GM11168 (cell line): Measurements from ENCODE around the gene DNAI2.

Experiments used
- in situ Hi-C: fragments of 300-500 bp; cut with MboI; formaldehyde crosslinking; loops from one replicate; pipeline ENCODE4 v1.12.0; 2022; ENCODE audit warnings: low sequenced_read_pairs; ENCODE audit not compliant: unreplicated experiment

Gene DNAI2

DNA sequence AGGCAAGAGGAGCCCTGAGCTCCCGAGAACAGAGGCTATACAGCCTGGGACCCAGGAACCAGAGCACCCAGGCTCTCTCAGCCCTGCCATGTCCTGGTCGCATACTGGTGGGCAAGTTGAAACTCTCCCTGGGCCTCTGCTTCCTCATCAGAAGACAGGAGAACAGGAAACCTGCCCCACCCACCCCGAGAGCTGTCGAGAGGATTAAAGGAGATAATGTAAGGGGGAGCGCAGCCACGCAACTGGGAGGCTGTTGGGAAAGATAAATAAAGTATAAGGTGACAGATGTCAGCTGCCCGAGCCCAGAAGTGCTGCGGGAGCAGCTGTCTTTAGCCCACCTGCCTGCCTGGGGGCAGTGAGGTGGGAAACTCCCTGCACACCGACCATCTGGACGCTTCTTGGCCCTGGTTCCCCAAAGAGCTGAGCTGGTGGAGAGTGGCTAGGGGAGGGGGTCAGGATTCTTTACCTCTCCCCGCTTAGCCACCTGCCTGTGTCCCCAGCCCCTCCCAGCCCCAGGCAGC, 58.8 kb downstream of the DNAI2 start:
- in situ Hi-C loops = no loop called here

DNA sequence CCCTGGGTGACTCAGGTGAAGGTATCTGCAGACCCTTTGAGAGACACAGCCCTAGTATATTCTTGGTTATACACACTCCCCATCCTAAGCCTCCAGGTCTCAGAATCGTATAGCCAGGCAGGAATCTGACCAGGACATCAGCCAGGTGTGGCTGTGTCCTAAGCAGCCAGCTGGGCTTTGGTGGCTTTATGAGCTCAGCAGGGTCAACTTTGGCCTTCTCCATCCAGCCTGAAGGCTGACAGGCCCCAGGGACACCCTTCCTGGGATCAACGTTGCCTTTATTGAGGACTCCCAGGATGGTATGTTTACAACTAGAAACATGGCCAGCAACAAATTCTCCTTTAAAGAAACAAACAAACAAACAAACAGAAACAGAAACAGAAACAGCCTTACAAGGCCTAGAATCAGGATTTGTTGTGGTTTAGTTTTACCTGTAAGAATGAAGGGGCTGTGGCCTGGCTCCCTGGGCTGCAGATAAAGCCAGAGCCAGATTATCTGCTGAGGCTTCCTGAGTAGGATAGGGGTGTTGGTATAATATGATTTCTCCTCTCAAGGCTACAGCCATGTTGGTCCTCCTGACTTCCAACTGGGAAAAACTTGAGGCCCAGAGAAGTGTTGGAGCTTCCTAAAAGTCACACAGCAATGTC, 60.5 kb downstream of the DNAI2 start:
- in situ Hi-C loops = no loop called here

DNA sequence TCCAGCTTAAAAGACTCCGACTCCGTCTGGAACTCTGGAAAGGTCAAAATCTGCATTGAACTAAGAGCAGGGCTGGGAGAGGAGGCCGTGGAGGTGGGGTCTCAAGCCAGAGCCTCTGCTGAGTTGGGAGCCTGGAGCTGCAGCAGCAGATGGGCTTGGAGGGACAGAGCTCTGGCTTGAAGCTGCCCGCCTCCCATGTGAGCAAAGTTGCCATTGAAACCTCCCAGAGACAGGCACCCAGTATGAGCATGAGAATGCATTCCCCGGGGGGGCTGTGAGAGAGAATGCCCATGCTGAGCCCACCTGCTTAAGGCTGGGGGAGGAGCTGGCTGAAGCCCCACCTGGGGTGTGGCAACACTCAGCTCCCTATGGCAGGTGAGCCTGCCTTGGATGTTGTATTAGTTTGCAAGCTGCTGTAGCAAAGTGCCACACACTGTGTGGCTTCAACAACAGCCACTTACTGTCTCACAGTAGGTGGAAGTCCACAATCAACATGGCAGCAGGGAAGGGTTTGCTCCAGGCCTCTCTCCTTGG, 61.6 kb downstream of the DNAI2 start:
- in situ Hi-C loops = no loop called here

DNA sequence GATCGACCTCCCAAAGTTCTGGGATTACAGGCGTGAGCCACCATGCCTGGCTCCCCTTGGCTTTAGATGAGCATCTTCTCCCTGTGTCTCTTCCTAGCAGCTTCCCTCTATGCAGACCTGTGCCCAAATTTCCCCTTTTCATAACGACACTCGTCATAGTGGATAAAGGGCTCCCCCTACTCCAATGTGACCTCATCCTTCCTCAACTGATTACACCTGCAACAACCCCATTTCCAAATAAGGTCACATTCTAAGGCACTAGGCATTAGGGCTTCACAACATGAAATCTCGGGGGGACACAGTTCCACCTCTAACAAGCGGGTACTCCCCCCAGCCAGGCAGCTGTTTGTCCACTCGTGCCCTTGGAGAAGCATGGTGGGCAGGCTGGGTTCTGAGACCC, 62.3 kb downstream of the DNAI2 start:
- in situ Hi-C loops = no loop called here

DNA sequence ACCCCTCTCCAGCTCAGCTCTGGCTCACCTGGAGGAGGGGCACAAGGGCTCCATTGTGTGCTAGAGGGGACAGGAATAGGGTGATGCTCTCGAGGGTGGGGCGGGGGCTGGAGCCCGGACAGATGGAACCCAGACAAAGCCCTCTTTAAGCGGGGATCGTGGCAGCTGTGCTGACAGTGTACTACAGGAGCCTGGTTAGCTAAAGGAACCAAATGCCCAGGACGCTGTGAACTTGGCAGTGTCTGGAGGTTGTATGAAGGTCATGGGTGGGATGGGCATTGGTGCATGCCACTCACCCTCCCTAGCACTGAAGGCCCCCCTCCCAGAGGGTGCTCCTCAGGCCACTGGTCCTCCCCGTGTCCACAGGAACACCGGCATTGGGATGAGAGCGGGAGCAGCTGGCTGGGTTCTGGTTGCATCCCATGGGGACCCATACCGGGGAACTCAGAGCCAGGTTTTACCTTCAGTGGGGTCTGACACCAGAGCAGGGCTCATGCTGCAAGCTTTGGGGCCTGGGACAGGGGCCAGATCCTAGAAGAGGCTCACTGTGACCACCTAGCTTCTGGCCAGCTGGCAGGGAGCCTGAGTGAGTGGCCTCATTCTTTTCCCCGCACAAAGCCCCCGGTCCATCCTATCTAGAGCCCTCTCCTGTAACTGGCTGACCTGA, 63.9 kb downstream of the DNAI2 start:
- in situ Hi-C loops = no loop called here

DNA sequence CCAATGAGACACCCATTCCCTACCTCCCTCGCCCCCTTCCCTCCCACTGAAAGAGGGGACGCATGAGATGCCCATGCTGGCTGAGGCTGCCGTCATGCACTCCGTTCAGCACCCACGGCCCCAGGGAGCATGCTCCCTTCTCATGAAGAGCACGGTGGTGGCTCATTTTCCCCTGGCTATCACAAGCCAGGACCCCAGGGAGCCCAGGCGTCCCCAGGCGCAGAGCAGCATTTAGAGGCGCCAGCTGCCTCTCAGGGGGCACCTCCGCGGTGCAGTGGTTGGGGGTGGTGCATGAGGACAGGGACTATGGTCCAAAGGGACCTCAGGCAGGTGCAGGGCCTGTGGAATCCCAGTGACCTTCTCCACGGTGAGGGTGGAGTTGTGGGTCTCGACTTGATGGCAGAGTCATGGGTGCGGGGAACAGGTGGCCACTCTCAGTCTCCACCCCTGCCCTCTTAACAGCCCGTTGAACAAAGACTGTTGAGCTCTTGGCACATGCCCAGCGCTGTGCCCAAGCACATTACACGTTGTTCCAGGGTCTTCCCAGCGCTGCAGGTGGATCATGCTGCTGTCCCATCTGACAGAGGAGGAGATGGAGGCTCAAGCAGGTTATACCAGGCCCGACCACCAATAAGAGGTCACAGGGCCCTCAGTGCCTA, 65.6 kb downstream of the DNAI2 start:
- in situ Hi-C loops = no loop called here

DNA sequence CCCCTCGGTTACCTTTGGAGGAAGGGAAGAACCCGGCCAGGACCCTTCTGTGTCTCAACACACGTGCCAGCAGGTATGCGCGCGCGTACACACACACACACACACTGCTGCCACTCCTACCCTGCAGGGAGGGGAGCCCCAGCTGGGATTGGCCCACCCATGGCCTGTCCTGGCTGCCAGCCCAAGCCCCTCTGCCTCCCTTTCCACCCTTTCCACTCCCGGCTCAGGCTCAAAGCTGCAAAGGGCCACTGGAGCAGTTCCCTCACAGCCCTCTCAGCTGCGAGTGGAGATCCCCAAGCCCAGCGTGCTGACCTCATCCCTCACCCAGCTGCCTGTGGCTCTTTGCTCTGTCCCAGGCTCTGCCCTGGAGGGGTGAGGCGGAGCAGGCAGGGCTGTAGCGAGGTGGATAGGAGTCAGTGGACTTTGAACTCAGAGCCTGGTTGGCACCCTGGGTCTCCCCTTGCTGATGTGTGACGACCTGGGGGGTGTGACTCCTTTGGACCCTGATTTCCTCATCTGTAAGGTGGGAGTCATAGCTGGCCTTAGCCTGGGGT, 66.5 kb downstream of the DNAI2 start:
- in situ Hi-C loops = no loop called here

DNA sequence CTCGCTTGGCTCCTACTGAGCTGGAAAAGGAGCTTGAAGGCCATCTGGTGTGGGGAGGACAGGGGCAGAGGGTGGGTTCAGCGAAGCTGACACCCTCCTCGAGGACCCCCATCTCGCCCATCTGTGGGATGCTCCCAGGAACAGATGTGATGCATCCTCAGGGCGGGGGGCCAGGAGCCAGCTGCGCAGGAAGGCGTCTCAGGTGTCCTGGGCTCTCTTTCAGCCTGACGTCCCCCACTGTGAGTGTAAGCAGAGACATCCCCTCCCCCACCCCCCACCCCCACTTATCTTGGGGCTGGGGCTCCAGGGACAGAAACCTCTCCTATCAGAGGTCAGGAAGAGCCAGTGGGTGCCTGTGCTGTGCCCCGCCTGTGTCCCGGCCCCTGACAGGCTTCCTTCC, 68.2 kb downstream of the DNAI2 start:
- in situ Hi-C loops = no loop called here

DNA sequence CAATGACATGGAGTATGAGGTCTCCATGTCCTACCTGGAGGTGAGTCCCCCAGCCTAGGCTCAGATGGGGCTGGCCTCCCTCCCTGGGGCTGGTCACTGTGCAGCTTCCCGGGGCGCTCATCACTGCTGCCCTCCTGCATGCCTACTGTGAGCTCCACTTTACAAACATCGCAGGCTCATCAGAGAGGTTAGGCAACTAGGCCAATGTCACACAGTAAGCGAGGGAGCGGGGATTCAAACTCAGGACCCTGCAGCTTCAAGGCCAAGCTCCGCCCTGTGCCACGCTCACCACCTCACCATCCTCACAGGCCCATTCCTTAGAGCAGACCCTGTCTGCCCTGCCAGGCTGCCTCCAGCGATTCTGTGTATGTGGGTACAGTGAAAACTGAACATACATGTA, 69.1 kb downstream of the DNAI2 start:
- in situ Hi-C loops = no loop called here

DNA sequence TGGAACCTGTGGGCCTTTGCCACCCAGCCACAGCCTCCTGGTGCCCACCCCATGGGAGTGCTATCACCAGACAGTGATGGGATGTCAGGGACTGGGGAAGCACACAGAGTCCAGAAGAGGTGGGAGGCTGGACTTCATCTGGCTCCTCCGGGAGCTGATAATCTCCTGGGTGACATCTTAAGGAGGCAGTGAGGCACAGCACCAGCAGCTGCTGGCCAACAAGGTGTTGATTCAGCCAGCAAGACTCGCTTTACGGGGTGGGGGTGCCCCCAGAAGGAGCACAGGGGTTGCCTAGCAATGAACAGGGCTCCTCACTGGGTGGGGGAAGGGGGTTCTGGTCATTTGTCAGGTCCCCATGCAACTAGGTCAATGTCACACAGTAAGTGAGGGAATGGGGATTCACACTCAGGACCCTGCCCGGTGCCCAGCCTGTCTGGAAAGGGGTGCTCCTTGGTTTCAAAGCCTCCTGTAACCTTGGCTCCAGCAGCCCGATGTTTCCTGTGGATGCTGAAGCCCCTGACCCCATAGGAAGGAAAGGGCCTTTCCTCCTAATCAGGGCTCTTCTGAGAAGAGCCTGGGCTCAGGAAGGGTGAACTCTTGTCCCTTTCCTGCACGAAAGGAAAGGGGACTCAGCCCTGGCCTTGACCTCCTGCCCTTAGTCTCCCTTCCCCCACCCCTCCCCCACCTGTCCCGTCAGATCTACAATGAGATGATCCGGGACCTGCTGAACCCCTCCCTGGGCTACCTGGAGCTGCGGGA, 69.7 kb downstream of the DNAI2 start:
- in situ Hi-C loops = no loop called here

DNA sequence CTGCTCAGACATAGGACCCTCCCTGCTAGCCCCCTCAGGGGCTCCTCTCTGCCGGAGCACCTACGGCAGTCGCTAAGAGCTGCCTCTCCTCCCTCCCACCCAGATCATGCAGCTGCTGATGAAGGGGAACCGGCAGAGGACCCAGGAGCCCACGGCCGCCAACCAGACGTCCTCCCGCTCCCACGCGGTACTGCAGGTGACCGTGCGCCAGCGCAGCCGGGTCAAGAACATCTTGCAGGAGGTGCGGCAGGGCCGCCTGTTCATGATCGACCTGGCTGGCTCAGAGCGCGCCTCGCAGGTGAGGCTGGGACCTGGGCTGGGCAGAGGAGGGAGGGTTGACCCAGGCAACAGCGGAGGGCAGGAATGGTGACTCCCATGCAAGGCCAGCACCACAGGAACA, 70.6 kb downstream of the DNAI2 start:
- in situ Hi-C loops = no loop called here

DNA sequence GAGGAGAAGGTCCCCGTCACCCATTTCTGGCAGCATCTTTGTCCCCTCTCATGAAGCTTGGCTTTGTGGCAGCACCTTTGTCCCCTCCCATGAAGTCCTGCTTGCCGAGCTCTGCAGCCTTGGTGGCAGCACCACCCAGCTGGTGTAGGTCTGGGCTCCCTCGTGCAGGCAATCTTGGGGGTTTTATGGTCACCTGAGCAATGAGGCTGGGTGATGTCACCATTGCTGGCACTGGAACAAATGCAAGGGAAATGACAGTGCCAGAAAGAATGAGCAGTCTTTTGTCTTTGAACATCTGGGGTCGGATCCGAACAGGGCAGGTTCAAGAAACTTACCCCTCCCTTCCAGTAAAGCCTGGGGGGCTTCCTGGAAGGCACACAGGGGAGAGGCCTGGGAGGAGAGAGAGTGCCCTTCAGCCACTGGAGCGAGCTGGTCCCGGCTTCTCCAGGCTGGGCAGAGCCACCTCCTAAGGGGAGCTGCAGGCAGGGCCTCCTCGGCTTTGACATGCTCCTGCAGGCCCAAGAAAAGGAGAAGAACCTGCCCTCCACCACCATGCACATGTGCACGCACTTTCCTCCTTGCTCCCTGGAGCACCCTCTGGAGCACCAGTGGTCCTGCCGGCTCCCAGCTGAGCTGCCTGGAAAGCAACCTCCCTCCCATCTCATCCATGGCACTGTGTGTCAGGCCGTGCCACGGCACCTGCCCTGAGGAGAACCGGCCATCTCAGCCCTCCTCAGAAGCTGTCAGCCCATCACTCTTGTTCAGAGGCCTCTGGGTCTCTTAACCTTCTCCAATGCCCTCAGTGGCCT, 71.6 kb downstream of the DNAI2 start:
- in situ Hi-C loops = no loop called here

DNA sequence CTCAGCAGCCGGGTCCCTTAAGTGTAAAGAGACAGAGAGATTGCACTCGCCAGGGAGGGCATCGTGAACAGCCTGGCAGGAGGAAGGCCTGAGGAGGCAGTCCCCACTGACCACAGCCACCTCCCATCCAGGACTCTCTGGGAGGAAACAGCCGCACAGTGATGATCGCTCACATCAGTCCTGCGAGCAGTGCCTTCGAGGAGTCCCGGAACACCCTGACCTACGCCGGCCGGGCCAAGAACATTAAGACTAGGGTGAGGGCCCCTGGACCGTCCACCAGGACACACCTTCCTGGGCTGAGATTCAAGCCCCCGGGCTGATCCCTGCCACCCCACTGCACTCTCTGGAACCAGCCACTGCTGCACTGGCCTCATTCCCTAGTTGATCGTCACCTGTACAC, 73.6 kb downstream of the DNAI2 start:
- in situ Hi-C loops = no loop called here

DNA sequence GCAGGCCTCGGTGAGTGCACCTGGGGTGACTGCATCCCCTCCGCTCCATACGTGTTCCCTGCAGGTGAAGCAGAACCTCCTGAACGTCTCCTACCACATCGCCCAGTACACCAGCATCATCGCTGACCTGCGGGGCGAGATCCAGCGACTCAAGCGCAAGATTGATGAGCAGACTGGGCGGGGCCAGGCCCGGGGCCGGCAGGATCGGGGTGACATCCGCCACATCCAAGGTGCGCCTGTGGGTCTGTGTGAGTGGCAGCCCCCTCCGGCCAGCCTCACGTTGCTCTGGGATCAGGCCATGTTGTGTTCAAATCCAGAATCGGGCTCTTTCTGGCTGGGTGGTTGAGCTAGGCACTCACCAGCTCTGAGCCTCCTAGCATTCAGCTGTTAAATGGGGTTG, 75.1 kb downstream of the DNAI2 start:
- in situ Hi-C loops = no loop called here

DNA sequence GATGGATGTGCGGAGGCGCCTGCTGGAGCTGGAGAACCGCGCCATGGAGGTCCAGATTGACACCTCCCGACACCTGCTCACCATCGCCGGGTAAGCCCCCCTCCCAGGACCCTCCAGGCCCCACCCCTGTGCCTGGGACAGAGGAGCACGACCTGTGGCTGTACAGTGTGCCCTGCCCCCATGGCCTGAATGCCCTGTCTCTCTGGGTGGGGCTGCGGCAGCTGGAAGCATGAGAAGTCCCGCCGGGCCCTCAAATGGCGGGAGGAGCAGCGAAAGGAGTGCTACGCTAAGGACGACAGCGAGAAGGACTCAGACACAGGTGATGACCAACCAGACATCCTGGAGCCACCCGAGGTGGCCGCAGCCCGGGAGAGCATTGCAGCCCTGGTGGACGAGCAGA, 76.5 kb downstream of the DNAI2 start:
- in situ Hi-C loops = loop anchor here (10.0 kb wide), 1 partner anchor 46 kb away; no protein-coding TSS in a partner anchor

DNA sequence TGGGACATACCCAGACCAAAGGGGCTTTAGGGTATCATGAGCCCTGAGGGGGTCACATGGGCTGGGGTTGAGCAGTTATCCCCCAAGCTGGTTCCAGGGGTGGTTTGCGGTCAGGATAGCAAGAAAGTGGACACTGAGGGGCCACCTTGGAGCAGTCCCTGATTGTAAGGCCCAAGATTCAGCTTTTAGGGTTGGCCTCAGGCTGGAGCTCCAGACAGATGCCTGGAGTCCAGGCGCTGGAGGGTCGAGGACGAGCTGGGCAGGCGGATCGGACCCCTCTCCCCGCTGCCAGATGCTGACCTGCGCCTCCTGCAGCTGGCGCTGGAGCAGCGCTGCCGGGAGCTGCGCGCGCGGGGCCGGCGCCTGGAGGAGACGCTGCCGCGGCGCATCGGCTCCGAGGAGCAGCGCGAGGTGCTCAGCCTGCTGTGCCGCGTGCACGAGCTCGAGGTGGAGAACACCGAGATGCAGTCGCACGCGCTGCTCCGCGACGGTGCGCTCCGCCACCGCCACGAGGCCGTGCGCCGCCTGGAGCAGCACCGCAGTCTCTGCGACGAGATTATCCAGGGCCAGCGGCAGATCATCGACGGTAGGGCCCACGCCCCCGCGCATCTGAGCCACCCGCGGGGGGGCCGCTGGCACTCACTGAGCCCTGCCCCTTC, 77.6 kb downstream of the DNAI2 start:
- in situ Hi-C loops = loop anchor here (10.0 kb wide), 1 partner anchor 47 kb away; no protein-coding TSS in a partner anchor

DNA sequence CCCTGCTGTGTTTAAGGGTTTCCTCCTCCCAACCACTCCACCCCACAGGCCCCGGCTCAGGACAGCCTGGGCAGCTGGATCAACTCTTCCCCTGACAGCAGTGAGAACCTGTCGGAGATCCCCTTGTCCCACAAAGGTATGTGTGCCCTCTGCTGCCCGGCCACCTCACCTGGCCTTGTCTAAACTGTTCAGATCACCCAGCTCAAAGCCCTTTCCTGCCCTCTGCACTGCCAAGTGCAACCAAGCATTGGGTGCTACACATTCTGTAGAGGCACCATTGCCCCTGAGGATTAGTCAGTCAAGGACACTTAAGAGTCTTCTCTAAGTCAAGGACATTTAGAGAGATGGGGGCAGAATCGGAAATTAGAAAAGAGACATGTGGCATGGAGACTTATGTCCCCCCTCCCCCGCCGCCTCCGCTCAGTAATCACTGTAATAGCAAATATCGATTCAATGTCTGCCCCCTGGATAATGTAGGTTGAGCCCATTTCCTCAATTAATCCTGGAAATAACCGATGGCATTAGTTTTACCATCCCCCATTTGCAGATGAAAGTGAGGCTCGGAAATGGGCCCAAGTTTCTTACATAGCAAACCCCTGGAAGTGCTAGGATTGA, 79.5 kb downstream of the DNAI2 start:
- in situ Hi-C loops = loop anchor here (10.0 kb wide), 1 partner anchor 49 kb away; no protein-coding TSS in a partner anchor

DNA sequence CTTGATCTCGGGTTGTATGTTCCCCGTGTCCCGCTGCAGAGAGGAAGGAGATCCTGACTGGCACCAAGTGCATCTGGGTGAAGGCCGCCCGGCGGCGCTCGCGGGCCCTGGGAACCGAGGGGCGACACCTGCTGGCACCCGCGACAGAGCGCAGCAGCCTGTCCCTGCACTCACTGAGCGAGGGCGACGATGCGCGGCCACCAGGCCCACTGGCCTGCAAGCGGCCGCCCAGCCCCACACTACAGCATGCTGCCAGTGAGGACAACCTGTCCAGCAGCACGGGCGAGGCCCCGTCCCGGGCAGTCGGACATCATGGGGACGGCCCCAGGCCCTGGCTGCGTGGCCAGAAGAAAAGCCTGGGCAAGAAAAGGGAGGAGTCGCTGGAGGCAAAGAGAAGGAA, 80.1 kb downstream of the DNAI2 start:
- in situ Hi-C loops = loop anchor here (10.0 kb wide), 1 partner anchor 49 kb away; no protein-coding TSS in a partner anchor
